NCI-H524 (cell line): Measurements from ENCODE around the gene LRRC37A2.
"Not testable (repeated sequence)": the region's sequence is repeated elsewhere in the genome, so short reads cannot be mapped to it uniquely, and the experiment has no call there.

Experiments
- DNase-seq, 2 experiments: peaks; one replicate each; lab custom pipeline; 2025; lab: John Stamatoyannopoulos, UW

LRRC37A2 gene

DNA sequence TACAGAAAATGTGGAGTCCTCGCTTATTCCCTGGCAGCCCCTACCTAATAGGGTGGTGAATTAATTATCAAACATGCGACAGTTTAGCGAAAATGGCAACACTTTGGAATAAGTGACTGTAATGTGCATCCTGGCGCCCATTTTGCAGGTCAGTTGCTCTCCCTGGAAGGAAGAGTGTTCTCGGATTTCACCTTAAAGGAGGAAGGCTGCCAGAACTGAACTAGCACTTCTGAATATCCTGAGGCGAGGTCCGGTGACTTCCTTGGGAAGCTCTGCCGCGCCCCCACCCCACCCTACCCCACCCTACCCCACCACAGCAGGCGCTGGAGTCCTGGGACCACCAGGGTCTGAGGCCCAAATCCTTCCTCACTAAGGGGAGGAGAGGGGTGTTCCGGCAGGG, at the start of gene LRRC37A2:
LRRC37A2 (plus strand) TSS at position 301 of the 400 bp plus-strand sequence. CDS start 245 bp downstream, outside the sequence.
- DNase-seq, result not testable (repeated sequence)

DNA sequence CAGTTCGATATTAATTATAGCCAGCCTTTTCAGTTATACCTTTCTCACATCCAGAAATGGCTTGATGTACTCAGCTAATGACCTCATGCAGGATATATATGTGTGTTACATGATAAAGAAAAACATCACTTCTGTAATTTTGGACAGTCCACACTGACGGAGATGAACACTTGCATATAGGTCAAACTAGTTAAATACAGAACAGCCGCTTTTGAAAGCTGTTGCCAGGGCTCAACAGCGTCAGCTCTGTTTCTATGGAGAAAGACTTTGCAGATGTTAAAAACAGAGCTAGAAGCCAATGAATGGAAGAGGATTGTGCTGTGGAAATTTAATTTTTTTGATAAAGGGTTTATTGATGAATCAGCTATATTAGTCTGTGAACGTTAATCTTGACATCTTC, 44.6 kb upstream of the LRRC37A2 start:
- DNase-seq, result not testable (repeated sequence)

GRCh38 chr17:46474489-46474888, 37.8 kb upstream of the LRRC37A2 start:
- DNase-seq, result not testable (repeated sequence)

- not testable (repeated sequence) for DNase-seq
Observed at GRCh38 chr17:46475583-46475982, 36.7 kb upstream of the LRRC37A2 start.

- DNase-seq, result not testable (repeated sequence)
Observed at GRCh38 chr17:46478823-46479222, 33.4 kb upstream of the LRRC37A2 start.

GRCh38 chr17:46481310-46481709, 31.0 kb upstream of the LRRC37A2 start:
- not testable (repeated sequence) for DNase-seq

DNA sequence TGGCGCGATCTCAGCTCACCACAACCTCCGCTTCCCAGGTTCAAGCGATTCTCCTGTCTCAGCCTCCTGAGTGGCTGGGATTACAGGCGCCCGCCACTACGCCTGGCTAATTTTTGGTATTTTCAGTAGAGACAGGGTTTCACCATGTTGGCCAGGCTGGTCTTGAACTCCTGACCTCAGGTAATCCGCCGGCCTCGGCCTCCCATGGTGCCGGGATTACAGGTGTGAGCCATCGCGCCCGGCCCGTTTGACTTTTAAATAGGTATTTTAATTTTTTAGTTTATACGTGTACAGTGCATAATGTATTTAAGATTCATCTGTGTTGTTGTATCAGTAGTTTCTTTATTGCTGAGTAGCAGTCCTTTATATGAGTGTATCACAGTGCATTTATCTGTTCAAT, 20.2 kb upstream of the LRRC37A2 start:
- DNase-seq, result not testable (repeated sequence)

GRCh38 chr17:46499437-46500139, 12.7 kb upstream of the LRRC37A2 start:
- DNase-seq, result not testable (repeated sequence)

- not testable (repeated sequence) for DNase-seq
Observed at GRCh38 chr17:46505896-46506295, 6.4 kb upstream of the LRRC37A2 start.

DNA sequence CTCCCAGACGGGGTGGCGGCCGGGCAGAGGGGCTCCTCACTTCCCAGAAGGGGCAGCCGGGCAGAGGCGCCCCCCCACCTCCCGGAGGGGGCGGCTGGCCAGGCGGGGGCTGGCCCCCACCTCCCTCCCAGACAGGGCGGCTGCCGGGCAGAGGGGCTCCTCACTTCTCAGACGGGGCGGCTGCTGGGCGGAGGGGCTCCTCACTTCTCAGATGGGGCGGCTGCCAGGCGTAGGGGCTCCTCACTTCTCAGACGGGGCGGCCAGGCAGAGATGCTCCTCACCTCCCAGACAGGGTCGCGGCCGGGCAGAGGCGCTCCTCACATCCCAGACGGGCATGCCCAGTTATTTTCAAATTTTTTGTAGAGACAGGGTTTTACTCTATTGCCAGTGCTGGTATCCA, 22.4 kb downstream of the LRRC37A2 start:
- not testable (repeated sequence) for DNase-seq

DNA sequence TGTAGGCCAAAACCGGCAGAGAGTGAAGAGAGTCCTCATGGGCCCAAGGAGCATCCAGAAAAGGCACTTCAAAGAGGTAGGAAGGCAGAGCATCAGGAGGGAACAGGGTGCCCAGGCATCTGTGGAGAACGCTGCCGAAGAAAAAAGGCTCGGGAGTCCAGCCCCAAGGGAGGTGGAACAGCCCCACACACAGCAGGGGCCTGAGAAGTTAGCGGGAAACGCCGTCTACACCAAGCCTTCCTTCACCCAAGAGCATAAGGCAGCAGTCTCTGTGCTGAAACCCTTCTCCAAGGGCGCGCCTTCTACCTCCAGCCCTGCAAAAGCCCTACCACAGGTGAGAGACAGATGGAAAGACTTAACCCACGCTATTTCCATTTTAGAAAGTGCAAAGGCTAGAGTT, 36.3 kb downstream of the LRRC37A2 start:
- DNase-seq, result not testable (repeated sequence)

DNA sequence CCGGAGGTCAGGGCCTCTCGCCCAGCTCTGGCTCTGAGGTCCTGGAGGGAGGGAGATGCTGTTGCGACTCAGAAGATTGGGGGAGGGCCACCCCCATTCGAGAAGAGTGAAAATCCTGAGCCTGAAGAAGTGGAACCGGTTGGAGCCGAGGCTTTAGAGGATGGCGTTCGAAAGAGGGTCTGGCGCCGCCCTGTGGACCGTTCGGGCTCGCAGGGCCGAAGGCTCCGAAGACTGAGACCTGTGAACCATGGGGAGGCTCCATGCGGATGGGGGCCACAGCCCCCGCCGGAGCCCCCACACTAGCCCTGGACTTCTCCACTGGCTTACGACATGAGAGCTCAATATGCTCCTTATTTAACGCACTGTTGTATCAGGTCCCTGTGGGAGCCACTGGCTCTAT, 46.9 kb downstream of the LRRC37A2 start:
- DNase-seq, result not testable (repeated sequence)

DNA sequence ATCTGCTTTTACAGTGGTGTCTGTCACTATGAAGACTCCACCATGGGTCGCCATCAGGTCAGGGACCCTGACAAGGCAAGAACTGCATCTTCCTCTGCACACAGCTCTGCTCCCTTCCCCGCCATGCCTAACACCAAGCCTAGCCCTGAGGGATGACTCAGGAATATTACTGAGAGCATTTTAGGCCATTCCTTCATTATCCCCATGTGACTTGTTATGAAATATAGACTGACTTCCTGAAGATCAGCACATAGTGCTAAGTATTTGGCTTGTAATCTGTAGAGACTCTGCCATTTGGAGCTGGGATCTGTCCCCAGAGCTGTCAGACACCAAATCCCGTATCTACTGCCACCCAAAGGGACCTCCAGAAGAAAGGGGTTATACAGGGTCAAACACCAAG, 47.8 kb downstream of the LRRC37A2 start:
- not testable (repeated sequence) for DNase-seq

DNA sequence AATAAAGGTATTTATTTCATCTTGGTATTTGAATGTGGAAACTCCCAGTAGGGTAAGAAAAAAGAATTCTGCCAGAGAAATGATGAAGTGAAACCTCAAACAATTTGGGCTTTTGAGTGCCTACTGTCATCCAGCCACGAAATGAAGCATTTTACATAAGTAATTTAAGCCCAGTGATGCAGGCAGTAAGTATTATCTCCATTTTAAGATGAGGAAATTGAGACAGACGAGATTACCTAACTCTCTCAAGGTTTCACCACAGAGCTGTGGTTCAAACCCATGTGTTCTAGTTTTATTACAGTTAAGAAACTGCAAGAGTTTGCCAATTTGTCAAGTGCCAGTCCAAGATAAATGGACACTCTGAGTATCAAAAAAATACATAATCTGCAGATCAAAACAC, 54.0 kb downstream of the LRRC37A2 start:
- DNase-seq, result not testable (repeated sequence)

- not testable (repeated sequence) for DNase-seq
Observed at GRCh38 chr17:46566980-46567379, 54.7 kb downstream of the LRRC37A2 start.

GRCh38 chr17:46571796-46572195, 59.5 kb downstream of the LRRC37A2 start:
- not testable (repeated sequence) for DNase-seq

- DNase-seq, result not testable (repeated sequence)
Observed at GRCh38 chr17:46579083-46580075, 67.1 kb downstream of the LRRC37A2 start, which contains the start of gene ARL17A. Gene ARL17A, minus strand, starts transcription at chr17:46579691. Its CDS starts 3,369 bp downstream, at chr17:46576322.

DNA sequence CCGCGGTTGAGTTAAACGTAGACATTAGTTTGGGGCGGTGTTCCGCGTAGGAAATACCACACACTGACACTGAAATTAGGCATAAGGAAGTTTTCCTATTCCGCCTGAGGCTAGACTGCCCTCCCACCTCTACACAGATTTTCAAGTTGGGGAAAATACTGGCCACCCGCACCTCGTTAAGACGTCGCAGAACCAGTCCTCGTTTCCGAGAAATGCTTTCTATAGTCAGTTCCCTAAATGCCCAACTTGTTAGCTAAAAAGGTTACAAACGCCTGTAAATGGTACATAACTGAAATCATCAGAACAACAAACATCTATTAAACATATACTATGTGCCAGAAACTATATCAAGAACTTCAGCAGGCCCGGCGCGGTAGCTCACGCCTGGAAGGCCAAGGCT, 67.8 kb downstream of the LRRC37A2 start:
- not testable (repeated sequence) for DNase-seq

DNA sequence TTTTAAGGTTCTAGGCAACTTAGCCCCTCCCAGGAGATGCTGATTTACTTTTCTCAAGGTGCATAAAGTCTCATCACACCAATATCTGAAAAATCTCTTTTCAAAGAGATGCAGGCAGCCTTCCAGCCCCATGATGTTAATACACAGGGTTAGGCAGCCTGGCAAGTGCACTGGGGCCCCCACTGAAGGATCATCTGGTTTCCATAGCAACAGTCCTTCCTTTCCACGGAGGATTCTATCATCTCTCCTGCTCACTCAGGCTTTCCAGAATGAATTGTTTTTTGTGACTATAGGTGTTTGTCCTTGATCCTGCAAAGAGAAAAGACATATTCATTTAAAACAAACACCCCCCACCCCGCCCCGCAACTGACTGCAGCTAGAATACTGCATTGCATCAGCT, 73.2 kb downstream of the LRRC37A2 start:
- not testable (repeated sequence) for DNase-seq

DNA sequence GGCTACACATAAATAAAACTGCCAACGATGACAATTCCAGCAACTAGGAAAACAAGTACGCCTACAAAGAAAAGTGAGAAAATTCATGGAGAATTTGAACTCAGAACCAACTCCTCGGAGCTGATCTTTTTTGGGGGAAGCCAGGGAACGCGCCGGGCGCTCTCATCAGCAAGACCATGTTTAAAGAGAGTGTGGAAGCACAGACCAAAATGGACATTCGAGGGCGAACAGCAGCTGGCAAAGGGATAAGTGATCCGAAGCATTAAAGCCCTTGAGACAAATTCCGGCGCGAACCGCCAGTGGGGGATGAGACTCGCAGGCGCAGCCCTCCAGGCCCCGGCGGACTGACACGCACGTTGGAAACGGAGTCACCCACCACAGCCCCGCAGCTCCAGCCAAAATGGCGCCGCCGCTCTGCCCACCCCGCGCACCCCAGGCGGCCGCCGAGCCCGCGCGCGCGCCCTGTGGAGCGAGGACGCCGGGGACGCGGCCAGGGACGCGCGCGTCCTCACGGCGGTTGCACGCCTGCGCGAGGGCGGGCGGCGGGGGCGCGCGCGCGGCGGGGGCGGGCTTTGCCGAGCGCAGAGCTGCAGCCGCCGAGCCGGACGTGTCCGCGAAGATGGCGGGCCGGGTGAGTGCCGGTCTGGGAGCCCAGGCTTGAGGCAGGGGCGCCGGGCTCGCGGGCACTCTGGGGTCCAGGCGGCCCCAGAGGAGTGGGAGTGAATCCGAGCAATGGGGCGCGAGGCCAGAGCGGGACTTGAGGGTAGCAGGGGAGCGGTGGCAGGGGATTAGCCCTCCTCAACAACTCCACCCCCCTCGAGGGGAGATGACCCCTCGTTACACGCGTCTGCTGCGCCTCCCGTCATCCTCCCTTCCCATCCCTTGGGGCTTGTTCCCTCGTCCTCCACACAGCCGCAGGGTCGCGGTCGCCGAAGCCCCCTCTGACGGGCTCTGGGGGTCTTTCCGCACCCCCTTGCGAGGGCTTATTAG, 78.2 kb downstream of the LRRC37A2 start, which contains the start of gene NSF:
NSF (plus strand) TSS at position 513 of the 990 bp plus-strand sequence; CDS start at position 620, 107 bp downstream.
- not testable (repeated sequence) for DNase-seq

DNA sequence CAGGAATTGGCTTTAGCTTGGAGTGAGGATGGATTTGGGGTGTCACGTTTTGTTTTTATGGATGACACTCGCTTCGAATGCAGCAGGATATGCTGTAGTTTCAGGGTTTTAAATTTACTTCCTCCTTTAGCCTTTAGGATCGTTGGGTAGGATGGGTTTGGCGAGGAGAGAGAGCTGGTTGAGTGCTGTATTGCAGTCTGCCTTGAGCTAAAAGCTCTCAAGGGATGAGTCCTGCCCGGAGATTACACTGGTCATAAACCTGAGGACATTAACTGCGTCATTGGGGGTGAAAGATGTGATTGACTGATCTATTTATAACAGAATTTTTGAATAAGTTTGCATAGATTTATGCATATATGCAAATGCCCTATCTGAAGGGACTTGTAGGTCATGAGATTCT, 79.1 kb downstream of the LRRC37A2 start:
- not testable (repeated sequence) for DNase-seq
